A549 treated with dexamethasone at 1 μM for 4 hours (cell line): ENCODE data around the gene ASPA. TPM values are rescaled to one million over a fixed set of nuclear protein-coding genes. Genes with fewer than 3 reads are reported as not detected.

Experiments
- total RNA-seq: library from RNA; stranded (reverse); fragments of 200-300 nt; extraction: Qiagen RNA extraction; gene quantifications from 5 replicates; pipeline ENCODE4 v1.2.3, GENCODE V29; 2022

ASPA gene
- total RNA-seq: not detected in 5 replicates

GRCh38 chr17:3475812-3476610, at the start of gene ASPA:
Gene ASPA (plus strand): TSS chr17:3475997. CDS start chr17:3476160, 163 bp downstream.

GRCh38 chr17:3433741-3434140, 42.1 kb upstream of the ASPA start, which contains the start of gene OR1E2:
Gene OR1E2 (minus strand): TSS chr17:3433841. CDS start chr17:3433841, 0 bp downstream.

GRCh38 chr17:3471599-3471998, 4.2 kb upstream of the ASPA start, which contains the start of gene SPATA22:
Gene SPATA22 (minus strand): TSS chr17:3471819. CDS start chr17:3469325, 2,494 bp downstream.

Other genes starting within 250 kb of the ASPA start
- not detected in 5 replicates for gene OR3A1, start 177.6 kb upstream of the ASPA start, total RNA-seq
- not detected in 5 replicates for gene OR3A2, start 89.7 kb upstream of the ASPA start, total RNA-seq
- gene OR1E1, start 77.6 kb upstream of the ASPA start, total RNA-seq: not detected in 5 replicates
- gene OR3A3, start 64.6 kb upstream of the ASPA start, total RNA-seq: not detected in 5 replicates
- gene OR1E2, start 42.2 kb upstream of the ASPA start, total RNA-seq: not detected in 5 replicates
- gene SPATA22, start 4.2 kb upstream of the ASPA start, total RNA-seq: not detected in 5 replicates
- gene TRPV3, start 81.8 kb downstream of the ASPA start, total RNA-seq: 0.19 to 0.38 TPM (median 0.32 TPM) in 5 replicates
- gene TRPV1, start 133.4 kb downstream of the ASPA start, total RNA-seq: 2.1 to 5.5 TPM (median 3.9 TPM) in 5 replicates
- 11.0 to 17.3 TPM (median 16.0 TPM) in 5 replicates for gene SHPK, start 160.3 kb downstream of the ASPA start, total RNA-seq
- gene CTNS, start 160.8 kb downstream of the ASPA start, total RNA-seq: 11.4 to 15.0 TPM (median 13.7 TPM) in 5 replicates
- gene TAX1BP3, start 192.6 kb downstream of the ASPA start, total RNA-seq: 285 to 336 TPM (median 323 TPM) in 5 replicates
- gene EMC6, start 192.8 kb downstream of the ASPA start, total RNA-seq: 112 to 157 TPM (median 148 TPM) in 5 replicates
- gene P2RX5, start 220.2 kb downstream of the ASPA start, total RNA-seq: 16.9 to 25.6 TPM (median 24.9 TPM) in 5 replicates
- gene HASPIN, start 247.9 kb downstream of the ASPA start, total RNA-seq: 14.2 to 15.6 TPM (median 15.2 TPM) in 5 replicates